Measurements from ENCODE around the gene D2HGDH. TPM values are rescaled to one million over a fixed set of nuclear protein-coding genes. Genes with fewer than 3 reads are reported as not detected.

The D2HGDH gene
- total and polyA plus RNA-seq, 10 of the 15 experiments (the other 5 are each of a cell fraction or from before 2014, with no cell fraction given), result 0.52 to 32.1 (median 11.0) TPM

- TF ChIP-seq ATF2 (IDR thresholded peaks at IDR 0.05; ENCODE audit: low read length) (no peak), USF1 (IDR thresholded peaks at IDR 0.05; ENCODE audit: borderline replicate concordance, extremely low read length, insufficient read depth, low read depth, low read length) (peak; percentile 97)
Measured at GRCh38 chr2:241734467-241735208, at the start of gene D2HGDH (continued).

GRCh38 chr2:241686324-241686649 is 48.1 kb upstream of the D2HGDH start:
- H3K9me3 ChIP-seq (replicated peaks; ENCODE audit: control insufficient read depth, insufficient read depth, low read length), result no peaks in the 10 kb centered on the region
- no TSS peak for BruUV-seq (replicated peaks)
- no peak for FAIRE-seq
- intact Hi-C loops (cut with micrococcal nuclease; ENCODE audit: unreplicated experiment) (loop anchor here (1.0 to 5.0 kb wide), 2 partner anchors 46 to 195 kb away; partner anchors contain the start of gene D2HGDH), in situ Hi-C loops (cut with MboI) (no loop called here)
- ChIA-PET SMC1A (ENCODE audit: uncharacterized antibody, unreplicated experiment) (interaction anchor here (0.8 to 1.6 kb wide), 2 partner anchors 16 to 383 kb away, joined by 3 read pairs; partner anchors contain the start of gene ING5), CTCF (interaction anchor here (1.0 to 1.6 kb wide), 5 partner anchors 16 to 192 kb away, joined by 3 to 13 read pairs (median 4); partner anchors contain the start of genes ATG4B, D2HGDH, ING5 and THAP4), RAD21 (ENCODE audit: unreplicated experiment) (interaction anchor here (1.0 to 1.7 kb wide), 8 partner anchors 15 to 467 kb away, joined by 3 to 18 read pairs (median 5); partner anchors contain the start of gene ING5), POLR2A (interaction anchor here (0.7 to 1.8 kb wide), 7 partner anchors 12 to 372 kb away, joined by 3 to 9 read pairs (median 4); partner anchors contain the start of gene ING5)
- H3K4me2 ChIP-seq (ENCODE audit: control insufficient read depth, insufficient read depth), result peak overlapping the region; percentile 69
- peaks cover 35% of the 10 kb centered on the region for H3K79me2 ChIP-seq (ENCODE audit: control insufficient read depth, insufficient read depth, low read length)
- H3K4me3 ChIP-seq, result peak overlapping the region; percentile 87
- H3K27ac ChIP-seq (ENCODE audit: control insufficient read depth, insufficient read depth), result peak overlapping the region; percentile 90
- H3K27me3 ChIP-seq (replicated peaks in 1 of 2; ENCODE audit: control insufficient read depth in 2 of 2, insufficient read depth in 2 of 2, low read length in 1 of 2), result no peaks in the 10 kb centered on the region
- TF ChIP-seq BACH1 (IDR thresholded peaks at IDR 0.05; ENCODE audit: borderline replicate concordance), result 0 out of 2 replicates have a peak, but pooled peaks have one; percentile 11
- peak; percentile 58 for TF ChIP-seq RUNX3 (IDR thresholded peaks at IDR 0.05; ENCODE audit: low read length)
- no peak for TF ChIP-seq BHLHE40 (IDR thresholded peaks at IDR 0.05; ENCODE audit: borderline replicate concordance in 1 of 2, low read depth in 2 of 2, low read length in 1 of 2)
- peak; percentile 34; the same call in 1 of the 2 replicates for TF ChIP-seq LARP7 (IDR thresholded peaks at IDR 0.05)
- TF ChIP-seq PML (IDR thresholded peaks at IDR 0.05; ENCODE audit: low read length), result no peak
- 1% methylated on average over 37 of the region's 37 CpGs for WGBS (ENCODE audit: insufficient coverage, insufficient replicate concordance, low lambda C conversion rate, missing lambda C conversion rate)
- H4K20me1 ChIP-seq (ENCODE audit: control insufficient read depth, insufficient read depth), result no peaks in the 10 kb centered on the region
- H3K36me3 ChIP-seq (ENCODE audit: control insufficient read depth in 2 of 2, insufficient read depth in 2 of 2, low read length in 1 of 2), result peaks cover 9 to 13% of the 10 kb centered on the region in 2 experiments; a peak in 3 of 4 replicates
- H3K4me1 ChIP-seq (ENCODE audit: control insufficient read depth, insufficient read depth, low read length), result peaks cover 7% of the 10 kb centered on the region; the same call in 1 of the 2 replicates
- DNase-seq (ENCODE audit: low read depth, low spot score), result no peak
- peak; percentile 27 for ATAC-seq
- peak overlapping the region; percentile 97 for H3K9ac ChIP-seq (ENCODE audit: control insufficient read depth, insufficient read depth, low read length)
- H2AFZ ChIP-seq (ENCODE audit: control insufficient read depth, low read depth, low read length), result peak overlapping the region; percentile 85
